Activated naive CD8-positive, alpha-beta T cell (primary cell): ENCODE measurements around the gene TBX15.
"Not testable (repeated sequence)": the region's sequence is repeated elsewhere in the genome, so short reads cannot be mapped to it uniquely, and the experiment has no call there.

ENCODE experiments used
- H3K27ac Mint-ChIP-seq: one replicate; pipeline ENCODE4 v1.8.0; 2021; ENCODE audit warnings: mixed read lengths
- H3K27me3 Mint-ChIP-seq: one replicate; pipeline ENCODE4 v1.8.0; 2021; ENCODE audit warnings: mixed read lengths
- H3K36me3 Mint-ChIP-seq: one replicate; pipeline ENCODE4 v1.8.0; 2021; ENCODE audit warnings: mixed read lengths
- H3K4me1 Mint-ChIP-seq: one replicate; pipeline ENCODE4 v1.8.0; 2021; ENCODE audit warnings: low read depth, mixed read lengths
- H3K4me3 Mint-ChIP-seq: one replicate; pipeline ENCODE4 v1.8.0; 2021; ENCODE audit warnings: mild to moderate bottlenecking, mixed read lengths
- H3K9me3 Mint-ChIP-seq: one replicate; pipeline ENCODE4 v1.8.0; 2021; ENCODE audit warnings: low read depth, mixed read lengths

TBX15 gene

DNA sequence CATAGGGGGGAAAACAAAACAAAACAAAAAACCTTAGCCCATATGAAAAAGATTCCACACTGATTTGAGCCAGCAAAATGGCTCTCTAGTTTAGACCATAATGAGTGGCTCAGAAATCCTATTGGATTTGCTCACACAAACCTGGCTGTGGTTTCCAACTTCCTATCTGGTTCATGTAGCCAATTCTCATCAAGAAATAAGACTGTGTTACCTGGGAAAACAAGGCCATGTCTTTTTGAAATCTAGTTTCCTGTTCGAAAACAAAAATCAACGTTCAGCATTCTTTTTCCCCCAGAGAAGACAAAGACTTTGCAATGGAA, 69.2 kb downstream of the TBX15 start:
- Mint-ChIP-seq H3K9me3 (no peaks in the 10 kb centered on the region), H3K4me3 (no peak overlapping the region), H3K27ac (no peak overlapping the region), H3K36me3 (no peaks in the 10 kb centered on the region), H3K4me1 (no peaks in the 10 kb centered on the region), H3K27me3 (peaks cover 4% of the 10 kb centered on the region)

DNA sequence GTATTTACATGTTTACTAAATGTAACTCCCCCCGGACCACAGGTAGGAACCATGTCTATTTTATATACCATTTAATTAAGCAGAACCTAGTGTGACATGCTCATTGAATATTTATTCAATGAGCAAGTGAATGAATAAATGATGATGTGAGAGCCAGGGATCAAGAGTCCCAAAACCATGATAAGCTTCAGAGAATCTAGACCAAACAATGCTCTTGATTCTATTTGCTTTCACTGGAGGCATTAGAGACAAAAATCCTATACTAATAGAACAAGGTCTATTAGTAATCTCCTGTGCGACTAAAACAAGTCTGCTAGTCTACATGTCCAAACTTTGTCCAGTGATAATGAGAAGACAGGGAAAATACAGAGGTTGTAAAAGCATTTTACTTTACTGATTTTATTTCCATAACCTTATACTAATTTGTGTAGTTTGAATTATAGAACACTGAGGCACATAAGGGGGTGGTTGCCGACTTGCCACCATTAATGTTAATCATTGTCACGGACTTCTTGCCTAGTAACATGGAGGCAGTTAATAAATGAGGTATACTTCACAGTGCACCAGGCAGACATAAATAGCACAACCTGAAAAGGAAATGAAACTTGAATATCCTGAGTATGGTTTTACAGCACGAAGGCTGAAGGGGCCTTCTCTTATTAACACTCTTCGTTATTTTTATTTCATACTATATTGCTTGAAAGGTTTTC, 69.8 kb downstream of the TBX15 start:
- H3K4me1 Mint-ChIP-seq, result no peaks in the 10 kb centered on the region
- H3K27ac Mint-ChIP-seq, result no peak overlapping the region
- no peaks in the 10 kb centered on the region for H3K9me3 Mint-ChIP-seq
- no peak overlapping the region for H3K4me3 Mint-ChIP-seq
- peaks cover 4% of the 10 kb centered on the region for H3K27me3 Mint-ChIP-seq
- H3K36me3 Mint-ChIP-seq, result no peaks in the 10 kb centered on the region

DNA sequence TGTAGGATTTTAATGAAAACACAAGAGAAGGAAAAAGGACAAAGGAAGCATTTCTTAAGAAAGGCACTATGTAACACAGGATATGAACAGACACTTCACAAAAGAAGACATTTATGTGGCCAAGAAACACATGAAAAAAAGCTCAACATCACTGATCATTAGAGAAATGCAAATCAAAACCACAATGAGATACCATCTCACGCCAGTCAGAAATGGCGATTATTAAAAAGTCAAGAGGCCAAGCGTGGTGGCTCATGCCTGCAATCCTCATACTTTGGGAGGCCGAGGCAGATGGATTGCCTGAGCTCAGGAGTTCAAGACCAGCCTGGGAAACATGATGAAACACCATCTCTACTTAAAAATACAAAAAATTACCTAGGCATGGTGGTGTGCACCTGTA, 71.8 kb downstream of the TBX15 start:
- not testable (repeated sequence) for H3K27me3 Mint-ChIP-seq, H3K9me3 Mint-ChIP-seq, H3K36me3 Mint-ChIP-seq, H3K4me1 Mint-ChIP-seq, H3K4me3 Mint-ChIP-seq, H3K27ac Mint-ChIP-seq

DNA sequence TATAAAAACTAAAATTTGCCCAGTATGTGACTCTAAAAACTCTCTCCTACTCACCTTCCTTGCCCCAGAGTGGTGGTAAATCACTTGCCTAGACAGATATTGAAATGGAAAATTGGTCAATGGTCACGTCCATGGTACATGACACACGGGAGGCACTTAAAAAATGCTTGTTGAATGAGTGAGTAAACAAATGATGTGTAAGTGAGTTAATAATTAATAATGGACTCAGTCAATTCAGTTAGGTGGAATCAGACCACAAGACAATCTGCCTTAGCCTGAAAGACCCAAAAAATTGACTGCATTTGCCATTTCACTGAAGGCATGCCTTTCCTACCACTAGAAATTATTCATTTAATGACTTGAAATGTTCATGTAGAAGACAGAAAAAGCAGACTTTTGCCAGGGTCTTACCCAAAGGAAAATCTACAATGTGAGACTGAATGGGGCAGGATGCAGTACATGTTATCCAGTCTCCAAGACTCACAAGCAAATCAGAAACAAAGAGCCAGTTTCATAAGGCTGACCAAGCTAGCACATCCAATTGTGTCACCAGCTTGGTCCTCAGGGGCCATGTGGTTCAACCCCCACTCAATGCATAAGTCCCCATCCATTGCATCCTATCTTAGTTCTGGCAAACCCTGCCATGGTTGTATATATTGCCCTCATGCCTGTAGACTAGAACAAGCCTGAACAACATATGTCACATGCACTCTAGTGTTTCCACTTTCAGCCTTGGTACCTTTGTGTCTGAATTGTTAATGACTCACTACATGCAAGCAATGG, 73.6 kb downstream of the TBX15 start:
- Mint-ChIP-seq H3K4me1 (no peaks in the 10 kb centered on the region), H3K27ac (no peak overlapping the region), H3K9me3 (no peaks in the 10 kb centered on the region), H3K4me3 (no peak overlapping the region), H3K36me3 (no peaks in the 10 kb centered on the region), H3K27me3 (peaks cover 4% of the 10 kb centered on the region)

DNA sequence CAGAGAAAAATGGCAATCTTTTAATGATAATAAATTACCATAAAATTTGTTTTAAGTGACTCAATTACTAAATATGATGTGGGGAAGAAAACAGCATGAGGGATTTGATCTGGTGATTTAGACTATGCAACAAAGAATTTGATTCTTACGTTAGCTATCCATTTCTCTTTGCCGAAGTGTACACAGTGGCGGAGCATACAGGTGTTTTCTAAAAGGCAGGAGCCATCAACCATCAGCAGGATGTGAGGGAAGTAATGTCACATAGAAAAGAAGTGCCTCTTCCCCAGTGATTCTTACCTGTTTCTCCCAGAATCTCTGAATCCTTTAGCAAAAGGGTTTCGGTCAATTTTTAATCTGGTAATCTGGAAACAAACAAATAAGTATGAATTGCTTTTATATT, 74.3 kb downstream of the TBX15 start:
- no peaks in the 10 kb centered on the region for H3K4me1 Mint-ChIP-seq
- peaks cover 4% of the 10 kb centered on the region for H3K27me3 Mint-ChIP-seq
- no peaks in the 10 kb centered on the region for H3K36me3 Mint-ChIP-seq
- no peak overlapping the region for H3K27ac Mint-ChIP-seq
- H3K4me3 Mint-ChIP-seq, result no peak overlapping the region
- peaks cover under 1% of the 10 kb centered on the region for H3K9me3 Mint-ChIP-seq

DNA sequence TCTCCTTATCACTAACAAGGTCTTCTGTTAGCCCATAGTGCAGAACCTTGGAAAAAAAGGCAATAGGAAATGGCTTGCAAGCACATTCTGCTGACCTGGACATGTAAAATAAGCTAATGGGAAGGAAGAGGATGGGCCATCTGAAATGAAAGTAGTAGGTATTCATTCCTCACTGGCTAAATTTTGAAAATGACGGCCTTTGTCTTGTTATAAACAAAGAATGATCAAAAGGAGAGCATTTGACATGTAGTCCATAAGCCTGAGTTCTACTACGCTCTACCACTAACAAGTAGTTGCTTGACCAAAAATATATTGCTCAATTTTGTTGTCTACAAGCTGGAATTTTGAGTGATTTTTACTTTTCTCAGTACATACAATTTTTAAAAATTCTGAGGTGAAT, 75.6 kb downstream of the TBX15 start:
- no peaks in the 10 kb centered on the region for H3K36me3 Mint-ChIP-seq
- peaks cover 5% of the 10 kb centered on the region for H3K9me3 Mint-ChIP-seq
- H3K4me1 Mint-ChIP-seq, result no peaks in the 10 kb centered on the region
- H3K27ac Mint-ChIP-seq, result no peak overlapping the region
- H3K4me3 Mint-ChIP-seq, result no peak overlapping the region
- peaks cover 4% of the 10 kb centered on the region for H3K27me3 Mint-ChIP-seq

DNA sequence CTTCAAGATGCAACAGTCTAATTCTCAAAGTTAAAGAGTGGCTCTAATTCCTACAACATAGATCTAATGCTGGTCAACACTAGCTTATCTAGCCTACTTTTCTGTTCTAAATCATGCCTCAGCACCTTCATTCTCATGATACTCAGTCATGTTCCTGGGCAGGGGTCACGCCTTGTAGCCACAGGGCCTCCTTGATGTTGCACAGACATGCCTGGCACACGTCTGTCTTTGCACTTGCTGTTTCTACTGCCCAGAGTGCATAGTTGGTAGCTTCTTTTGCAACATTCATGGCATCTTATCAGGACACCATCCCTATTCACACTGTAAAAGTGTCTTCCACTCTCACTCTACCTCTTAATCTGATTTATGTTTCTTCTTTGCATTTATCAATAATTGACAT, 76.6 kb downstream of the TBX15 start:
- peaks cover 2% of the 10 kb centered on the region for H3K27me3 Mint-ChIP-seq
- no peaks in the 10 kb centered on the region for H3K36me3 Mint-ChIP-seq

DNA sequence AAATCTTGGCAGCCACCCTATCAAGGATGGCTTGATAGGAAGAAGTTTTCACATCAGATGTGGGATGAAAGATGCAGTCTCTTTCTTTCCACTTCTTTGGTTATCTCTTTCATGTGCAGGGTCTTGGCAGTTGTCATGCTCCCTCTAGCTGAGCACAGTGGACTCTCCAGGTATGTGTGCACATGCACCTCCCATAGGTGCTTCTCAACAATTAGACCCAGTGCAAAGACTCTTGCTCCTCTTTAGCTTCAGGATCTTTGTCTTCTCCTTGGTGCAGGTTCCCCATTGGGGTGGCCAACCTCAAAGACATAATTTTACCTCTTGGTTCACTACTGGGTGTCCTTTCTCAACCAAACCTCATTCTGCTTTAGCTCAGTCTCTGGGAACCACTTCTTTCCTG, 80.7 kb downstream of the TBX15 start:
- Mint-ChIP-seq H3K9me3 (peaks cover 5% of the 10 kb centered on the region), H3K27me3 (no peaks in the 10 kb centered on the region), H3K4me3 (no peak overlapping the region), H3K4me1 (no peaks in the 10 kb centered on the region), H3K27ac (no peak overlapping the region), H3K36me3 (no peaks in the 10 kb centered on the region)

More for the DNA sequence above, 76.6 kb downstream of the TBX15 start:
- H3K4me1 Mint-ChIP-seq, result no peaks in the 10 kb centered on the region
- no peak overlapping the region for H3K4me3 Mint-ChIP-seq
- H3K27ac Mint-ChIP-seq, result no peak overlapping the region
- H3K9me3 Mint-ChIP-seq, result peaks cover 5% of the 10 kb centered on the region

DNA sequence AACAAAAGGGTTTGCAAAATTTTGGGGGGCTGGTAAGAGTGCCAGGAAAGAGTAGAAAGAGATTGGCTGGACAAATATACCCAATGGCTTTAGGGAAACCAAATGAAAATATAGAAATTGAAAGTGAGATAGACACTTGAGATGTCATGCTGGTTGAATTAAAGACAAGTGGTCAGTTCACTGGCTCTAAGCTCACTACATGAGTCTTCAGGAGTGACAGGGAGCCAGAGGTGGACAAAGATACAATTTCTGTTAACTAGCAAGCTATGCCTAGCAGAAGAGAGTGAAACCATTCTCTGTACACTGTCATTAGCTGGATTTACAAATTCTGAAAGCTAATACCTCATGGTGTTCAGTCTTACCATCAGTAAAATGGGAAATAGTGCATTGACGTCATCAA, 82.5 kb downstream of the TBX15 start:
- H3K27ac Mint-ChIP-seq, result no peak overlapping the region
- H3K4me1 Mint-ChIP-seq, result no peaks in the 10 kb centered on the region
- no peaks in the 10 kb centered on the region for H3K36me3 Mint-ChIP-seq
- H3K27me3 Mint-ChIP-seq, result no peaks in the 10 kb centered on the region
- peaks cover 10% of the 10 kb centered on the region for H3K9me3 Mint-ChIP-seq
- H3K4me3 Mint-ChIP-seq, result no peak overlapping the region

DNA sequence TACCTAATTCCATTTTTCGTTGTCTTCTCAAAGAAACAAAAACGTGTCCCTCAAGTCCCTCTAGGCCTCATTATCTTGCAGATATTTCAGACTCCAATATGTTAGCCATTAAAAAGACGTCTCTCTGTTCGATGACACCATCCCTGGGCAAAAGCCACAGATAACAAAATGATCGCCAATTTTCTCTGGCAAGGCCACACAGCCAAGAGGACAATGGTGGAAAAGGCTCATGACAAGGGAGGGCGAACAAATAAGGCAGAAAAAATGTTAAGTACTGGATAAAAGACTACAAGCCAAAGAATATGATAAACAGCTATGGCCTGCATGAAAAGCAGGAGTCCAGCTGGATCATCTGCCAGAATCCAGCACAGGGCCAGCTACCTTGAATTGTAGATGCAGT, 82.9 kb downstream of the TBX15 start:
- Mint-ChIP-seq H3K4me1 (no peaks in the 10 kb centered on the region), H3K27ac (no peak overlapping the region), H3K4me3 (no peak overlapping the region), H3K9me3 (peaks cover 10% of the 10 kb centered on the region), H3K27me3 (no peaks in the 10 kb centered on the region), H3K36me3 (no peaks in the 10 kb centered on the region)

DNA sequence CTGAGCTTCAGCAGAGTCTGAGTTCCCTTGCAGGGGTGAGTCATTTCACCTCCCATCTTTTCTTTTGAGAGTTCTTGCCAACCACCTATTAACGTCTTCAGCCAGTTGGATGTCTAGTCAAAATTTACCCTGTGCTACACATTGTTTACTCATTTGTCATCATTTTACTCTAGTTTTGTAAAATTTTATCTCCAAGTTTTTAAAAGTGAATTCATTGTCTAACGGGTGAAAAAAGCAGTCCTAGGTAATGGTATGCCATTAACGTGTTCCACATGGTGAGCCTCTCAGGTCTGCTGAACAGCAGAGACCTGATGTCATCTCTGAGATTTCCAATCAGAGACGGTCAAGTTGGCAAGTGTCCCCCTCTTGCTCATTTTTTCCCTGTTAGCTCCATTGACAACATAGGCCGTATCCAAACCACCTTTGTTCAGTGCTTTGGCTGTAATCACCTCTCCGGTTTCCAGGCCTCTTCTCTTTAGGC, 85.4 kb downstream of the TBX15 start:
- Mint-ChIP-seq H3K27ac (no peak overlapping the region), H3K27me3 (no peaks in the 10 kb centered on the region), H3K4me3 (no peak overlapping the region), H3K36me3 (no peaks in the 10 kb centered on the region), H3K4me1 (no peaks in the 10 kb centered on the region), H3K9me3 (peaks cover 4% of the 10 kb centered on the region)

DNA sequence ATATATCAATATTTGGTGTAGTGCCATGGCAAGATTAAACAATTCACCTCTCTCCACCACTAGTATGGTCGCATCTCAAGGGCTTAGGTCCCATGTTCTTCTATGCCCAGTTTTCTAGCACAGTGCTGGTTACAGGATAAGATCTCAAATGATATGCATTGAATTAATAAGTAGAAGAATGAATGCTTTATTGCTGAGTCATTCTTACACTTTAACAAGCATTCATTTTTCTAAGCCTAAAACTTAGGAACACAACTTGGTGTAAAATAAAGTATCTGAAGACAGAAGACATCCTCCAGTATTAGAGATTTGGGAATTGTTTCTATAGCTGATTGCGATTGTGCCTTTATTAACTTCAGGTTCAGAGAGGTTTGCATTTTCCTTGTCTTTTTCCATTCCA, 85.8 kb downstream of the TBX15 start:
- Mint-ChIP-seq H3K4me1 (no peaks in the 10 kb centered on the region), H3K9me3 (peaks cover 4% of the 10 kb centered on the region), H3K36me3 (no peaks in the 10 kb centered on the region), H3K4me3 (no peak overlapping the region), H3K27me3 (no peaks in the 10 kb centered on the region), H3K27ac (no peak overlapping the region)

DNA sequence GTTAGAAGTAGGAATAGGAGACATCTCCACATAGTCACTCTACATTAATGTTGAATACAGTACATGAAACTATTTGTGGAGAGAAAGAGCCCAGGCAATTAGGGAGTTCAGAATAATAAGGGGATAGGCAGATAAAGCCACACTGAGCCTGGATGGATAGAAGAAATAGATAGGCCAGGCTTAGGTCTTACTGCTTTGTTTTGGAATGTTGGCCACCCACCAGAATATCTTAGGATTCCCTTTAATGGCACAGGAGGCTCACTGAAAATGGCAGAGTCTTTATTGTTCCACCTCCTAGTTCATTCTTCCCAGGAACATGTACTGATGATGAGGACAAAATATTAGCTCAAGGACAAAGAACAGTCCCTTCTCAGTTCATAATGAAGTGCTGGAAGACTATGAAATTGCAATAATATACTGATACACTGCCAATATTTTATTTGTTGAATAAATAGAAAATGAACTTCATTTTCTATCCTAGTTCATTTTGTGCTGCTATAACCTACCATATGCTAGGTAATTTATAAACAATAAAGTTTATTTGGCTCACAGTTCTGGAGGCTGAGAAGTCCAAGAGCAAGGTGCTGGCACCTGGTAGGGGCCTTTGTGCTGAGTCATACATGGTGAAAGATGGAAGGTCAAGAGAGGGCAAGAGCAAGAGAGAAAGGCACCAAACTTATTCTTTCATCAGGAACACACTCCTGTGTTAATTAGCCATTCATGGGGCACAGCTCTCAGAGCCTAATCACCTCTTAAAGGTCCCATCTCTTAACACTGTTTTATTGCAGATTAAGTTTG, 87.3 kb downstream of the TBX15 start:
- Mint-ChIP-seq H3K4me1 (no peaks in the 10 kb centered on the region), H3K27me3 (no peaks in the 10 kb centered on the region), H3K9me3 (peaks cover 4% of the 10 kb centered on the region), H3K36me3 (no peaks in the 10 kb centered on the region), H3K4me3 (no peak overlapping the region), H3K27ac (no peak overlapping the region)

DNA sequence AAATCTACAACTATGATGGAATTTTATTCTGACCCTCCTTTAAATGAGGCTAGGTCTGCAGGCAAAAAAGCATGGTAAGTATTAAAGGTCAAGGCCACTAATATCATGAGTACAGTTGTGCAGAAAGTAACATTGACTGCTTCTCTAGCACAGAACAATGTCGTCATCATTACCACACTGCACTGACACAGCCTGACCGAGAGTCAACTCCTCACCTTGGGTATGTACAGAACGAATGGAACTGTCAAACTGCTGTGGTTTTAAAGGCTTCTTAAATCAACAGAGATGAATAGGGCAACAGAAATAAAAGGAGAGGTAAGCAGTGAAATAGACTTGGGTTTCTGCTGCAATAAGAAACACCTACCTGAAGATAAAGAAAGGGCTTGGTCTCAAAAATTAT, 88.8 kb downstream of the TBX15 start:
- H3K27me3 Mint-ChIP-seq, result no peaks in the 10 kb centered on the region
- no peaks in the 10 kb centered on the region for H3K4me1 Mint-ChIP-seq
- no peaks in the 10 kb centered on the region for H3K36me3 Mint-ChIP-seq
- H3K27ac Mint-ChIP-seq, result no peak overlapping the region
- peaks cover 4% of the 10 kb centered on the region for H3K9me3 Mint-ChIP-seq
- no peak overlapping the region for H3K4me3 Mint-ChIP-seq

DNA sequence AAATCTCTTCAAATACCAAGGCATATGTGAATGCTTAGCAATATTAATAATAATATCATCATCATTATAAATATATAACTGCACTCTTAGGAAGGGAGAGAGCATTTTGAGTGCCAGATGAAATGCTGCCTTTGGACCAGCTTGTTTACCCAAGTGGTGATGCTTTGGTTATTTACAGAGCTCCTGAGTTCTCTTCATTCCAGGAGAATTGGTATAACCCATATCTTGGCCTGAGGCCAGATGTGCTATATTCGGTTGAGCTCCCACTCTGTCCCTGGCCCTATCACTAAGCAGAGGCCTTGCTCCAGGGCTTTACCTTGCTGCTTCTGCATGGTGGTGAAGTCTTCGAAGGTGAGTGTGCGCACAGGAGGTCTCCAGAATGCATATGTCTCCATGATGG, 89.4 kb downstream of the TBX15 start:
- peaks cover 4% of the 10 kb centered on the region for H3K9me3 Mint-ChIP-seq

More for the DNA sequence above, 89.4 kb downstream of the TBX15 start:
- H3K27ac Mint-ChIP-seq, result no peak overlapping the region
- H3K27me3 Mint-ChIP-seq, result no peaks in the 10 kb centered on the region
- H3K4me3 Mint-ChIP-seq, result no peak overlapping the region
- no peaks in the 10 kb centered on the region for H3K4me1 Mint-ChIP-seq
- no peaks in the 10 kb centered on the region for H3K36me3 Mint-ChIP-seq
